K562 (cell line): Measurements from ENCODE around the gene CNDP1. TPM values are rescaled to one million over a fixed set of nuclear protein-coding genes. Genes with fewer than 3 reads are reported as not detected.
A peak's percentile ranks its signal among the peaks of the same experiment; 100 is the strongest.

Source experiments
- ARID1B ChIP-seq: fragments of 450-650 bp; IDR thresholded peaks from 2 replicates; pipeline ENCODE4 v1.6.1; 2016; ENCODE audit warnings: antibody characterized with exemption, mild to moderate bottlenecking, inconsistent platforms
- CCNT2 ChIP-seq: IDR thresholded peaks from 2 replicates; pipeline ENCODE4 v1.6.1; 2011; ENCODE audit warnings: borderline replicate concordance, low read depth, mild to moderate bottlenecking, moderate library complexity, mixed read lengths, low read length; ENCODE audit not compliant: insufficient read length; ENCODE audit errors: extremely low read depth
- CTBP1 ChIP-seq: fragments of 450-650 bp; IDR thresholded peaks from 2 replicates; pipeline ENCODE4 v1.6.1; 2016; ENCODE audit warnings: borderline replicate concordance
- DLX4 ChIP-seq: fragments of 250-450 bp; sonication (Bioruptor Pico); IDR thresholded peaks from 2 replicates; pipeline ENCODE4 v1.6.1; 2021; ENCODE audit warnings: mild to moderate bottlenecking
- FOXP1 ChIP-seq: sonication (generic); formaldehyde crosslinking; IDR thresholded peaks from 2 replicates; pipeline ENCODE4 v1.8.0; 2022; ENCODE audit warnings: mild to moderate bottlenecking, missing genetic modification reagents
- HDGF ChIP-seq: fragments of 450-650 bp; IDR thresholded peaks from 2 replicates; pipeline ENCODE4 v1.6.1; 2016
- HIVEP1 ChIP-seq: fragments of 250-450 bp; sonication (Bioruptor Pico); IDR thresholded peaks from 2 replicates; pipeline ENCODE4 v1.4.0; 2020; ENCODE audit warnings: mild to moderate bottlenecking
- HMGN3 ChIP-seq: IDR thresholded peaks from 2 replicates; pipeline ENCODE4 v1.6.1; 2011; ENCODE audit warnings: borderline replicate concordance, low read depth, mild to moderate bottlenecking, mixed read lengths, low read length; ENCODE audit not compliant: insufficient read length; ENCODE audit errors: extremely low read depth
- LARP7 ChIP-seq: fragments of 450-650 bp; IDR thresholded peaks from 2 replicates; pipeline ENCODE4 v1.6.1; 2016
- MAFG ChIP-seq: fragments of 450-650 bp; conservative IDR thresholded peaks from 2 replicates; pipeline ENCODE4 v1.6.1; 2016; ENCODE audit warnings: missing genetic modification characterization, missing compliant biosample characterization
- PHF20 ChIP-seq: fragments of 450-650 bp; IDR thresholded peaks from 2 replicates; pipeline ENCODE4 v1.6.1; 2018; ENCODE audit not compliant: partially characterized antibody
- PYGO2 ChIP-seq: fragments of 450-650 bp; IDR thresholded peaks from 2 replicates; pipeline ENCODE4 v1.6.1; 2016; ENCODE audit warnings: mild to moderate bottlenecking, missing genetic modification characterization, moderate library complexity, missing compliant biosample characterization
- RCOR1 ChIP-seq, 2 experiments: IDR thresholded peaks; 2 replicates each; pipeline ENCODE4 v1.6.1; 2012; ENCODE audit warnings: low read depth in 2 of 2, low read length in 2 of 2, borderline replicate concordance in 1 of 2, improper control_type of control experiment in 1 of 2
- RNF219 ChIP-seq: fragments of 250-450 bp; sonication (Bioruptor Pico); IDR thresholded peaks from 2 replicates; pipeline ENCODE4 v1.5.0; 2022; ENCODE audit warnings: mild to moderate bottlenecking
- SETDB1 ChIP-seq: IDR thresholded peaks from one replicate; pipeline ENCODE4 v1.6.1; 2012; ENCODE audit warnings: low read length, control low read depth, inconsistent platforms
- TFAM ChIP-seq: fragments of 250-450 bp; sonication (Bioruptor Pico); conservative IDR thresholded peaks from 2 replicates; pipeline ENCODE4 v1.5.0; 2021; ENCODE audit warnings: mild to moderate bottlenecking, moderate library complexity
- ZBTB11 ChIP-seq, 3 experiments: fragments of 200-800 bp in 1 of 3; fragments of 250-450 bp in 1 of 3; fragments of 450-650 bp in 1 of 3; sonication (Bioruptor Pico) in 1 of 3; sonication (Bioruptor generic) in 1 of 3; formaldehyde crosslinking in 1 of 3; IDR thresholded peaks; 2 replicates each; pipeline versions ENCODE4 v1.6.1 to v1.8.0; 2016 to 2022; ENCODE audit warnings: mild to moderate bottlenecking in 2 of 3, missing genetic modification characterization in 2 of 3, missing compliant biosample characterization in 1 of 3, moderate library complexity in 1 of 3
- ZEB2 ChIP-seq: fragments of 450-650 bp; IDR thresholded peaks from 2 replicates; pipeline ENCODE4 v1.6.1; 2016
- ZNF23 ChIP-seq: fragments of 250-450 bp; sonication (Bioruptor Pico); IDR thresholded peaks from 2 replicates; pipeline ENCODE4 v1.4.0; 2020; ENCODE audit warnings: mild to moderate bottlenecking
- ZNF274 ChIP-seq: IDR thresholded peaks from 2 replicates; pipeline ENCODE4 v1.6.1; 2011; ENCODE audit warnings: low read depth, mild to moderate bottlenecking, low read length, moderate library complexity, borderline replicate concordance
- ZNF431 ChIP-seq: sonication (generic); formaldehyde crosslinking; IDR thresholded peaks from 2 replicates; pipeline ENCODE4 v1.8.0; 2022; ENCODE audit warnings: mild to moderate bottlenecking, missing genetic modification reagents
- ZNF507 ChIP-seq: conservative IDR thresholded peaks from 2 replicates; pipeline ENCODE4 v1.6.1; 2017; ENCODE audit warnings: missing genetic modification characterization, missing compliant biosample characterization
- ZNF589 ChIP-seq: fragments of 200-800 bp; sonication (Bioruptor generic); IDR thresholded peaks from 2 replicates; pipeline ENCODE4 v1.6.1; 2016; ENCODE audit warnings: low read depth, missing genetic modification characterization, missing compliant biosample characterization
- polyA plus RNA-seq, 8 experiments: library from polyadenylated mRNA; depleted of rRNA in 4 of 8; stranded (reverse) in 5 of 8; unstranded in 3 of 8; fragments of >200 nt; fragmentation: Nextera tagmentation in 2 of 8; fragmentation: Illumina TruSeq in 1 of 8; extraction: Ambion mirVana in 2 of 8; extraction: Trizol in 1 of 8; gene quantifications; 2 replicates each; pipeline versions ENCODE4 v1.2.1 to v1.2.3, GENCODE V29; 2011 to 2014; ENCODE audit warnings: inconsistent platforms in 1 of 8, missing spikeins in 1 of 8
- total RNA-seq, 7 experiments: library from RNA; depleted of rRNA in 6 of 7; stranded (reverse); fragments of >200 nt in 6 of 7; fragmentation: Illumina TruSeq in 2 of 7; extraction: Trizol in 2 of 7; gene quantifications; 2 replicates each; pipeline versions ENCODE4 v1.2.1 to v1.2.3, GENCODE V29; 2011 to 2021; ENCODE audit warnings: low replicate concordance in 1 of 7

CNDP1 gene
- total and polyA plus RNA-seq, 9 of the 15 experiments (the other 6 are each of a cell fraction or from before 2014, with no cell fraction given), result not detected

GRCh38 chr18:74495581-74496507 lies 38.5 kb upstream of the CNDP1 start, which contains the start of gene CNDP2 (continued):
- TF ChIP-seq ZNF431 (CRISPR knock-in tag) (no peak), ZEB2 (no peak), RNF219 (no peak), ZNF507 (no peak), ZNF589 (0 out of 2 replicates have a peak, but pooled peaks have one; percentile 17), CCNT2 (no peak), CTBP1 (no peak; the same call in 1 of the 2 replicates), ZBTB11 (CRISPR knock-in tag; IDR thresholded peaks at IDR 0.05) (peak in 1 of 3 experiments; percentile 50; a peak in 1 of 6 replicates), HDGF (no peak), ZNF274 (no peak), ZNF23 (CRISPR knock-in tag) (no peak), MAFG (no peak), HIVEP1 (CRISPR knock-in tag) (no peak), ARID1B (peak; percentile 12; the same call in 1 of the 2 replicates), SETDB1 (no peak), RCOR1 (IDR thresholded peaks at IDR 0.05; ENCODE audit: borderline replicate concordance in 1 of 2, low read depth in 2 of 2, low read length in 2 of 2) (no peak), LARP7 (no peak), PYGO2 (tag) (no peak), DLX4 (CRISPR knock-in tag) (no peak), HMGN3 (peak; percentile 24), FOXP1 (CRISPR knock-in tag) (peak; percentile 62; the same call in 1 of the 2 replicates), TFAM (CRISPR knock-in tag) (no peak), PHF20 (no peak)
